Stimulated activated CD4-positive, alpha-beta T cell treated with anti-CD3 and anti-CD28 coated beads, Interleukin-4, amount 100 ng/mL, for 48 hours (primary cell): ENCODE data around the gene CCDC87.
"Not testable (repeated sequence)": the region's sequence is repeated elsewhere in the genome, so short reads cannot be mapped to it uniquely, and the experiment has no call there.

ENCODE experiments used
- DNase-seq, 2 donors: peaks; one replicate each; pipeline ENCODE4 v3.0.0-alpha.2; 2020; ENCODE audit warnings: low read depth in 2 of 2

The CCDC87 gene

DNA sequence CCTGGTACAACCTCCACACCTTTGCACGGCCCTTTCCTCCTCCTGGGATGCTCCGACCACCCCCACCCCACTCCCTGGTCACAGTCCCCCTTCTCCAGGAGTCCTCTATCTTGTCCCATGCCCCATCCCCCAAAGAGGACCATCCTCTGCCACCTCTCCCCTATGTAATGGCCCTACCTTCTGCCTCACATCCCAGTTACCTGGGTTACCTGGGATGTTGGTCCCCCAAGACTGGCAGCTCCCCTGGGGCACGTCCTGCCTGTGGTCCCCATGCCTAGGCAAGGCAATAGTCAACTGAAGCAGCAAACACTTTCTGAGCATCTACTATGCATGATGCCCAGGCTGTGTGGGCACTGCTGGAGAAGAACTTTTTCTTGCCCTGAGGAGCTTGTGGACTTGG, 37.4 kb downstream of the CCDC87 start:
- DNase-seq = no peak

DNA sequence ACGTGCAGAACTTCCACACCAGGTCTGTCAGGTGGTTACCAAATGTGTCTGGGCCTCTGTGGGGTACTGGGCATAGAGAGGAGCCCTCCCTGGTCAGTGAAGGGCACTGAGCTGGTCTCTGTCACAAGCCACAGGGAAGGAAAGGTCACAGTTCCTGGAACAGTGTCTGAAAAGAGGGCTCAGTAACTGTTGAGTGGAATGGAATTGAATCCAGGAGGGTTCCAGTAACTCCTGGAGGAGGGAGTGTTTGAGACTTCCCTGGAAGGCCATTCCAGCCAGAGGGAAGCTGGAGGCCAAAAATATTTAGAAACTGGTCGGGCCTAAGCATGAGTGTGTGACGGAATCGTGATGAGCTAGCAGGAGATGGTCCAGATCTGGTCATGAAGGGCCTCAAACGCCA, 38.3 kb downstream of the CCDC87 start:
- DNase-seq = no peak

DNA sequence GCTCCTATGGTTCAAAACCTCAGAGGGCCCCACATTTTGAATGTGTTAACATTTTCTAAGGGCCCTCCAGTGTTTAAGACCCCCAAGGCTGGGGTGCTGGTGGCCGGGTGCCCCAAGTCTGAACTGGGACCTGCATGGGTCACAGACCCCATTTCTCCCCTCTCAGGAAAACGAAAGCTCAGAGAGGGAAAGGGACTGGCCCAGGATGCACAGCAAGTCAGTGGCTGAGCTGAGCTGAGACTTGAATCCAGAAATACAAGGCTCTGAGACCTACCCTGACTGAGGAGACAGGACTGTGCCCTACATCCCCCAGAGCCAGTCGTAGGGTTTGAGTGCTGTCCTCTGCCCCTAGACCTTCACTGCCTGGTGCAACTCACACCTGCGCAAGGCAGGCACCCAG, 42.0 kb downstream of the CCDC87 start:
- no peak for DNase-seq

DNA sequence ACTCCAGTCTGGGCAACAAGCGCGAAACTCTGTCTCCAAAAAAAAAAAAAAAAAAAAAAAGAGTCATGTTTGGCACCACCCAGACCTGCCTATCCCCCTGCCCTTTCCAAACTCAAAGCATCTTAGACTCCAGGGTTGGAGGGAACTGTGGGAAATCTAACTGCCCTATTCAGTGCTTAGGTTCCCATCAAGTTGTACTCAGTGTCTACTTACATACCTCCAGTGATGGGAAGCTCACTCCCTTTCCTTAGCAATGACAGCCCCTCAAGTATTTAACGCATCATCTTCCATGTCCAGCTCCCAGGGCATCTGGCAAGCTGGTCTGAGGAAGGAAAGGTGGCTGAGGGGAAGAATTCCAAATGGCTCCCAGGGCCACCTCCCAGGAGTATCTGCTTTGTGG, 43.2 kb downstream of the CCDC87 start:
- no peak for DNase-seq

DNA sequence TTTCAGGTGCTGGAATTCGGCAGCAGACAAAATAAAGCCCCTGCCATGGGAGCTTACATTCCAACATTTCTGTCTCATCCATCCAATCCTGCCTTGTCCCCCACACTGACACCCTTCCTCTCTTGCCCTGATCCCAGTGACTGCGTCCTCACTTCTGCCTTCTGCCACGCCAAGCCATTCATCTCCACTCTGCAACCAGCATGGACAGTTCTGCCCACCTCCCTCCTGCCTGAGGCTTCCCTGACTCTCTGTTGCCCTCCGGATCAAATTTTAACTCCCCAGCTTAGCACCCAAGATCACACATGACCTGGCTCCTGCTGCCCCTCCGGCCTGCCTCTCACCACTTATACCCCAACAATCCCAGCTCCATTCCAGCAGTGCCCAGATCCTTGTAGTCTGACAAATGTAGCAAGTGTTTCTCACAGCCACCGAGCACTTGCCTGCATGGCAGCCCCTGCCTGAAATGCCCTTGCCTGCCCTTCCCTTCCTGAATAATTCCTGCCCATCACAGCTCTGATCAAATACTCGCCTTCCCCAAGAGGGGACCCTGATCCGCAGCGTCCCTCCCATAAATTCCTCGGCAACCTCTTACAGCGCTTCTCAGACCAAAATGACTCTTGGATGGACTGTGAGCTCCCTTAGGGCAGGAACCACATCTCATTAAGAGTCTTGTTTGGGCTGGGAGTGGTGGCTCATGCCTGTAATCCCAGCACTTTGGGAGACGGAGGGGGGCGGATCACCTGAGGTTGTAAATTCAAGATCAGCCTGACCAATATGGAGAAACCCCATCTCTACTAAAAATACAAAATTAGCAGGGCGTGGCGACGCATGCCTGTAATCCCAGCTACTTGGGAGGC, 43.9 kb downstream of the CCDC87 start:
- DNase-seq = no peak

DNA sequence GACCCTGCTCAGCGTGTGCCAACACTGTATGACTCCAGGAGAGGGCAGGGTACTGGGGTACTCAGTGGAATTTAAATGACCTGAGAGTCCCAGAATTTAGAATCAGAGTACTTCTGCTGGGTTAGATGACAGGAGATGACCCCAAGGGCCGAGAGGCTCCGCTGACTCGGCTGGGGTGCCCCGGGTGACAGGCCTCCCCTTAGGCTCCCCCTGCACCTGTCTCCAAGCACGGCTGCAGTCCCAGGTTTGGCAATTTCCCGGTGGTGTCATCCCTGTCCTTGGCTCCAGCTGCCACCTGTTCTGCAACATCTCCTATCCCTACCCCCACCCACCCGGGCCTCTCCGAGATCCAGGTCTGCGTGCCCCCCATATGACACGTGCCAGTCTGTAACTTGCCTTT, 44.8 kb downstream of the CCDC87 start:
- DNase-seq = no peak

DNA sequence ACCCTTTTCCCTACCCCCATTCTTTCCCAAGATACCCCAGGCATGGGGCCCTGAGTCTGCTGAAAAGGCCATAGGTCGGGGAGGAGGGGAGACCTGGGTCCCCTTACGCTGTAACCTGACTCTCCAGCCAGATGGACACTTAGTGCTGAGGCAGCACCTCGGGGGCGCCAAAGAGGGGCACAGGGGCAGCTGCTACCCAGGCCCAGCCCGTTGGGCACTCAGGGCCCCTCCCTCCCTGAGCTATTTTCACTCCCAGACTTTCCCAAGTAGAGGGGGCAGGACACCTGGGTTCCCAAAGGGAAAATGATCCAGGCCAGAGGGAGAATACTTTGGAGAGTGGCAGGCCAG, 45.2 kb downstream of the CCDC87 start:
- DNase-seq = no peak

DNA sequence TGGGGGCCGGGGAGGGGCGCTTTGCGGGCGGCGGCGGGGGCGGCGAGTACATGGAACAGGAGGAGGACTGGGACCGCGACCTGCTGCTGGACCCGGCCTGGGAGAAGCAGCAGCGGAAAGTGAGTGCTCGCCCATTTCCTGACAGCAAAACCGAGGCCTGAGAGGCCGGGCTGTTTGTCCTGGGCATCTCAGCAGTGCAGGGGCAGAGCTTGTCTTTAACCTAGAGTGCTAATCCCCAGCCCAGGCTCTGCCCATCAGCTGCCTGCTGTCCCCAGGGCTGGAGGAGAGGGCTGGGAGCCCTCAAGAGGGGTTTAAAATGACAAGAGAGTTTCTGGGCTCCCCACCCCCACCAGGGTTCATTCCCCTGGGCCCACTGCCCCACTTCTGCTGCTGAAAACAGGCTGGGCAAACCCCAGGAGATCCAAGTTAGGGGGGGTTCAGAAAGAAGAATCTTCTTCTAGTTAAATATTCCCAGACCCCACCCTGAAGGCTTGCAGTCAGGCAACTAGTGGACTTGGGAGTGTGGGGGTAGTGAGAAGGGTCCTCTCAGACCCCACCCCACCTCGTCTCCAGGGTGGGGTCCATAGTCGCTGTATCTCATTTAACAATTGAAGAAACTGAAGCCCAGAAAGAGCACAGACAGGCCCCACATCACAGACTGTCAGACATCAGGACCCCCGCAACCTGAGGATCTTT, 45.7 kb downstream of the CCDC87 start:
- DNase-seq = no peak

DNA sequence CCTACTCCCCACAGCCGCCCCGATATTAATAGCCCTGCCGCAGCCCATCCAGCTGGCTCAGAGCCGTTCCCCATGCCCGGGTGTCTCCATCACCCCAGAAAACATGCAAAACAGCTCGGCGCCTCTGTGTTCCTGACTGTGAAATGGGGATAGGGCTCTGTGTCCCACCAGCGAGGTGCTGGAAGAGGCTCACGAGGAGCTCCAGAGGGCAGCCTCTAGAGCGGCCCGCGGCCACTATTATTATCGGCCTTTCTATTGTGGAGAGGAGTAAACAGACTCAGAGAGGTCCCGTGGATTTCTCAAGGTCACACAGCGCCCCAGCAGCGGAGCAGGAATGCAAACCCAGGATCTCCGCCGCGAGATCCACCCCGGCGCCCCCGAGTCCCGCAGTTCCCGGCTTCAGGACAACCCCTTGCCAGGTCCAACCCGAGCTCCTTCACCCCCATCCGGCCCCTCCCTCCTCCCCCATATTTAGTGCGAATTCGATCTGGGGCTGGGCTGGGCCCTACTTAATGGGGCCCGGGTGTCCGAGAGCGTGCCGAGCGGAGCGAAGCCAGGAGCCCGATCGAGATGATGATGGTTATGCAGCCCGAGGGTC, 46.4 kb downstream of the CCDC87 start, which contains the start of gene ACTN3:
ACTN3 (plus strand) TSS at position 536 of the 598 bp plus-strand sequence; CDS start at position 571, 35 bp downstream.
- peak; percentile 6 to 16 for DNase-seq

DNA sequence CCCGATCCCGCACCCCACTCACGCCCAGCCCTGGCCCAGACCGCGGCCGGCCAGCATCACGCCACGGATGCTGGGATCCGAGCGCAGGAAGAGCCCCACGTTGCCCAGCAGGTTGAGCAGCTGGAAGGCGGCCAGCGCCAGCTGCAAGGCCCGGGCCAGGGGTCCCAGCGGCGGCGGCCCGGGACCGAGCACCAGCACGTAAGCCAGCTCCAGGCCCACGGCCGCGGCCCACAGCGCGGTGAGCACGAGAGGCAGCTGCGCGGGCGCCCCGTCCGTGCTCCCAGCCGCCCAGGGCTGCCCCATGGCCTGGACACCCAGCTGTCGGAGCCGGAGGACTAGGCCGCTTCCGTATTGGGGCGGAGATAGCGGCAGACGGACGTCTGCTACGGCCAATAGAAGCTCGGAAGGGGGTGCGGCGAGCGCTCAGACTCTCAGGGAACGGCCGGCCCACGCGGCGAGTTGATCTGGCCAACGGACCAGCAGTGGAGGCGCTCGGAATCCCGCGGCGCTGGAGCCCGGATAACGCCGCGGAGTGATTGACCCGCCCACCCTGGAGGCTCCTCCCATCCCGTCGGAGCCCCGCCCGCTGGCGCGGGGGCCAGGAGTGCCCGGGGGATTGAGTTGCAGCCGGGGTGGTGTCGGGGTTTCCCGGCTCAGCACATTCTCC, 47.0 kb downstream of the CCDC87 start, which contains the start of gene ZDHHC24:
ZDHHC24 (minus strand) TSS at position 348 of the 667 bp plus-strand sequence; CDS start at position 303, 45 bp downstream.
- DNase-seq = peak; percentile 86 to 94

DNA sequence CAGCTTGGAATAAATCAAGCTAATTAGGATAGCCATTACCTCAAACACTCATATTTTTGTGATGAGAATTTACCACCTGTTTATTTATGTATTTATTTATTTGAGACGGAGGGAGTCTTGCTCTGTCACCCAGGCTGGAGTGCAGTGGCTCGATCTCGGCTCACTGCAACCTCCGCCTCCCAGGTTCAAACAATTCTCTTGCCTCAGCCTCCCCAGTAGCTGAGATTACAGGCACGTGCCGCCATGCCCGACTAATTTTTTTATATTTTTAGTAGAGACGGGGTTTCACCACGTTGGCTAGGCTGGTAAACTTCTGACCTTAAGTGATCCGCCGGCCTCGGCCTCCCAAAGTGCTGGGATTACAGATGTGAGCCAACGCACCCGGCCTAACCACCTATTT, 47.9 kb downstream of the CCDC87 start:
- not testable (repeated sequence) for DNase-seq

DNA sequence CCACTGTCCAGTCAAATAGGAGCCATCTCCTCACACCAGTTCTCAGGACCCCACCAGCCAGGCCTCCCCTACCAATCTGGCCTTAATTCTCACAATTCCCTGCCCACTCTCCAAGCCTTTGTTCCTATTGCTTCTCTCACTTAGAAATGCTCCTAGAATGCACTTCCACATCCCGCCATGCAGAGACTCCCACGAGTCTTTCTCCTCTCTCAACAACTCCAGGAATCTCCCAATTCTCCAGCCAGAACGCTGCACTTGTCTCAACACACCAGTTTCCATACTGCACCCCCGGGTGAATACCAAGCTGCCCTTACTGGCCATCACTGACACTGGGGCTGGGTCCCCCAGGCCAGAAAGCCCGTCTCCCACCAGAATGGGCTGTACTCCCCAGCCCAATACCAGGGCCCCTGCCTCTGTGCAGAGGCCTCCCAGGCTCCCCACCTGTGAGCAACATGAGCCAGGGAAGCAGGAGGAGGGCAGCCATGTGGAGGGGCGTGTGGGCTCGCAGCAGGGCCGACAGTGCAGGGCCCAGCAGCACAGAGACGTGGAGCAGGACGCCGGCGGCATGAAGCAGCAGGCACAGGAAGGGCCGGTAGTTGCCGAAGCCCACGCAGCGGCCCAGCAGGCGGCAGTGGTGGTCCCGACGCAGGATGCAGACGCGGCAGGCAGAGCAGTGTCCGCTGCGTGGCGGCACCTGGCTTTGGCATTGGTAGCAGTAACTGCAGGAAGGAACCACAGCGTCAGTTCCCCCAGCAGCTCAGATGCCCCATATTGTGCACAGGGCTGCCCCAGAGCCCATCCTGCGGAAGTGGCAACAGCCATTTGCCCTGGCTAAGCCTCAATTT, 49.4 kb downstream of the CCDC87 start:
- peak; percentile 18 to 40 for DNase-seq

DNA sequence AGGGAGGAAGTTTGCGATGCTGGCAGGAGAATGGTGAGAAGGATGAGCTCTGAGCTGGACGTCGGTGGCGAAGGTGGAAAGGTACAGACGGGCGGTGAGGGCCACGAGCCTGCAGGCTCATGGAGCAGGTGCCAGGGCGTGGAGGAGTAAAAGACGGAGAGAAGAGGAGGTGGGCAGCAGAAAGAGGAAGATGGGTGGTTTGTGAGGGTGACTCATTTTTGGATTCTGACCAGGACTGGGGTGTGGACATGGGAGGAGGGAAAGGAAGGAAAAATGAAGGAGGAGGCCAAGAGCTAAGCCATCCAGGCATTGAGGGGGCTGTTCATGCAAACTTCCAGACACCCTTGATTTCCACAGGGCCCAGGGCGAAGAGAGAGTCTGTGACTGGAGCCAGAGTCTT, 50.5 kb downstream of the CCDC87 start:
- DNase-seq = no peak

DNA sequence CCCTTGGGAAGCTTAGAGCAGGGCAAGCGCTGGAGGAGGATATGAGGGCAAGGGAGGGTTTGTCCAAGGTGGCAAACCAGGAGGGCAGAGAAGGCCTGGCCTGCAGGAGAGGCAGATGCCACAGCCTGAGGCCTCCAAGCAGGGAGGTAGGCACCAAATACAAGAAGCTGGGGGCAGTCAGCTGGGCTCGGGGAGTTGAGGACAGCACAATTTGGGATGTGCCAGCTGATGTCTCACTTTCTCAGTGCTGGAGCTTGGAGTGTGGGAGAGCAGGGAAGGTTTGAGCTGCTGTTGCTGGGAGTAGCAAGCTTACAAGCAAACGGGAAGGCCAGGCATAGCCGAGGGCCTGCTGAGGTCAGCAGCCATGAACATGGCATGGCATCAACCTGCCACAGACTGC, 51.0 kb downstream of the CCDC87 start:
- DNase-seq = no peak

DNA sequence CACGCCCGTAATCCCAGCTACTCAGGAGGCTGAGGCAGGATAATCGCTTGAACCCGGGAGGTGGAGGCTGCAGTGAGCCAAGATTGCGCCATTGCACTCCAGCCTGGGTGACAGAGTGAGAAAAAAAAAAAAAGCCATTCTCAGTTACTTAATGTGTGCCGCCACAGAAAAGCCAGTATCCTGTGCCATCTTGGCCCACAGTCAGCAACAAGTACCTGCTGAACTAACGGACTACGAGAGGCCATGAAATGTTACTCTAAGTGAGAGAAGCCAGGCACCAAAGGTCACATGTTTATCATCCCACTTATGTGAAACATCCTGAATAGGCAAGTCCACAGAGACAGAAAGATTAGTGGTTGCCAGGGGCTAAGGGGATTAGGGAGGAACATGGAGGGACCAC, 52.3 kb downstream of the CCDC87 start:
- DNase-seq = not testable (repeated sequence)
